GM23338 (cell line): Measurements from ENCODE around the gene TSR1. TPM values are rescaled to one million over a fixed set of nuclear protein-coding genes. Genes with fewer than 3 reads are reported as not detected.

ENCODE experiments used
- ATAC-seq: fragments of 200-7000 bp; cut with Tn5 transposase; 3 replicates; pipeline ENCODE4 v1.9.1; 2020
- DNase-seq: peaks from one replicate; pipeline ENCODE4 v3.0.0-alpha.2; 2015; ENCODE audit warnings: low spot score
- H2AFZ ChIP-seq: fragments of 200-600 bp; sonication (generic); 2 replicates; pipeline ENCODE4 v1.8.0; 2016; ENCODE audit warnings: antibody characterized with exemption, mild to moderate bottlenecking, moderate library complexity
- H3F3A ChIP-seq: fragments of 200-600 bp; sonication (generic); replicated peaks from 2 replicates; pipeline ENCODE4 v1.8.0; 2017; ENCODE audit warnings: antibody characterized with exemption, mixed run types, low read depth
- H3K27ac ChIP-seq: fragments of 200-600 bp; sonication (generic); 2 replicates; pipeline ENCODE4 v1.6.1; 2016; ENCODE audit warnings: low read depth
- H3K27me3 ChIP-seq: fragments of 200-600 bp; sonication (generic); 2 replicates; pipeline ENCODE4 v1.8.0; 2016; ENCODE audit warnings: mild to moderate bottlenecking, mixed run types, moderate library complexity; ENCODE audit not compliant: insufficient read depth
- H3K36me3 ChIP-seq: fragments of 200-600 bp; sonication (generic); 2 replicates; pipeline ENCODE4 v1.8.0; 2016; ENCODE audit warnings: mild to moderate bottlenecking; ENCODE audit not compliant: insufficient read depth
- H3K4me1 ChIP-seq: fragments of 200-600 bp; sonication (generic); 2 replicates; pipeline ENCODE4 v1.8.0; 2016; ENCODE audit warnings: mild to moderate bottlenecking, moderate library complexity; ENCODE audit not compliant: insufficient read depth
- H3K4me2 ChIP-seq: fragments of 200-600 bp; sonication (generic); 2 replicates; pipeline ENCODE4 v1.7.1; 2017; ENCODE audit warnings: mixed run types
- H3K4me3 ChIP-seq: fragments of 200-600 bp; sonication (generic); 2 replicates; pipeline ENCODE4 v1.6.1; 2016; ENCODE audit warnings: mixed run types
- H3K79me2 ChIP-seq: fragments of 200-600 bp; sonication (generic); replicated peaks from 2 replicates; pipeline ENCODE4 v1.8.0; 2017; ENCODE audit warnings: mild to moderate bottlenecking; ENCODE audit not compliant: insufficient read depth
- H3K9me2 ChIP-seq: fragments of 200-600 bp; sonication (generic); 2 replicates; pipeline ENCODE4 v1.8.0; 2017; ENCODE audit not compliant: insufficient read depth
- H4K20me1 ChIP-seq: fragments of 200-600 bp; sonication (generic); replicated peaks from 2 replicates; pipeline ENCODE4 v1.8.0; 2017; ENCODE audit warnings: mild to moderate bottlenecking; ENCODE audit not compliant: insufficient read depth
- H3K27ac Mint-ChIP-seq: 2 replicates; pipeline ENCODE4 v1.8.0; 2020; ENCODE audit warnings: inconsistent platforms, mild to moderate bottlenecking, moderate library complexity, mixed read lengths
- H3K27me3 Mint-ChIP-seq: 3 replicates; pipeline ENCODE4 v1.8.0; 2022; ENCODE audit warnings: low read depth, mild to moderate bottlenecking, moderate library complexity, mixed read lengths, inconsistent platforms; ENCODE audit not compliant: insufficient read depth, poor library complexity
- H3K36me3 Mint-ChIP-seq: 3 replicates; pipeline ENCODE4 v1.8.0; 2021; ENCODE audit warnings: low read depth, mild to moderate bottlenecking, inconsistent platforms, moderate library complexity, mixed read lengths
- H3K4me1 Mint-ChIP-seq: 3 replicates; pipeline ENCODE4 v1.8.0; 2020; ENCODE audit warnings: mild to moderate bottlenecking, inconsistent platforms, mixed read lengths
- H3K4me3 Mint-ChIP-seq: 3 replicates; pipeline ENCODE4 v1.8.0; 2021; ENCODE audit warnings: moderate library complexity, mild to moderate bottlenecking, inconsistent platforms, mixed read lengths
- H3K9me3 Mint-ChIP-seq: 3 replicates; pipeline ENCODE4 v1.8.0; 2020; ENCODE audit warnings: moderate library complexity, mild to moderate bottlenecking, inconsistent platforms, mixed read lengths
- CREB1 ChIP-seq: fragments of 250-450 bp; sonication (Bioruptor Pico); IDR thresholded peaks from 2 replicates; pipeline ENCODE4 v1.5.0; 2020; ENCODE audit warnings: low read depth, mild to moderate bottlenecking, moderate library complexity
- EZH2 ChIP-seq: fragments of 200-600 bp; sonication (generic); IDR thresholded peaks from one replicate; pipeline ENCODE4 v1.8.0; 2017; ENCODE audit warnings: antibody characterized with exemption, mild to moderate bottlenecking, low read depth; ENCODE audit not compliant: unreplicated experiment
- EZH2phosphoT487 ChIP-seq: fragments of 200-600 bp; sonication (generic); IDR thresholded peaks from one replicate; pipeline ENCODE4 v1.8.1; 2018; ENCODE audit warnings: antibody characterized with exemption; ENCODE audit not compliant: unreplicated experiment
- JUNB ChIP-seq: IDR thresholded peaks from one replicate; pipeline ENCODE4 v1.6.1; 2016; ENCODE audit warnings: antibody characterized with exemption; ENCODE audit not compliant: unreplicated experiment
- NANOG ChIP-seq: IDR thresholded peaks from 2 replicates; pipeline ENCODE4 v1.6.1; 2016; ENCODE audit warnings: antibody characterized with exemption, borderline replicate concordance
- POLR2AphosphoS5 ChIP-seq: IDR thresholded peaks from 2 replicates; pipeline ENCODE4 v1.6.1; 2016; ENCODE audit warnings: antibody characterized with exemption, low read depth
- STAT1 ChIP-seq: IDR thresholded peaks from one replicate; pipeline ENCODE4 v1.6.1; 2016; ENCODE audit warnings: antibody characterized with exemption; ENCODE audit not compliant: unreplicated experiment
- ZNF114 ChIP-seq: fragments of 250-450 bp; sonication (Bioruptor Pico); IDR thresholded peaks from 2 replicates; pipeline ENCODE4 v1.5.0; 2020; ENCODE audit warnings: mild to moderate bottlenecking, moderate library complexity
- ZNF331 ChIP-seq: fragments of 250-450 bp; sonication (Bioruptor Pico); IDR thresholded peaks from 2 replicates; pipeline ENCODE4 v1.5.0; 2020; ENCODE audit warnings: low read depth, mild to moderate bottlenecking, moderate library complexity
- polyA plus RNA-seq: library from polyadenylated mRNA; unstranded; fragments of >200 nt; fragmentation: Nextera tagmentation; extraction: Ambion mirVana; gene quantifications from 2 replicates; pipeline ENCODE4 v1.2.1, GENCODE V29; 2016
- total RNA-seq: library from RNA; depleted of rRNA; stranded (reverse); fragments of >200 nt; shearing (Covaris generic); gene quantifications from 2 replicates; pipeline ENCODE4 v1.2.3, GENCODE V29; 2014
- TF ChIP-seq, protein P1 (sequence below): IDR thresholded peaks from one replicate; pipeline ENCODE4 v1.6.1; 2018; ENCODE audit warnings: antibody characterized with exemption; ENCODE audit not compliant: unreplicated experiment
- TF ChIP-seq, protein P2 (sequence below): fragments of 250-450 bp; sonication (Bioruptor Pico); IDR thresholded peaks from 2 replicates; pipeline ENCODE4 v1.5.0; 2020; ENCODE audit warnings: mild to moderate bottlenecking, moderate library complexity
- TF ChIP-seq, protein P3 (sequence below): IDR thresholded peaks from 2 replicates; pipeline ENCODE4 v1.6.1; 2016; ENCODE audit warnings: antibody characterized with exemption
- TF ChIP-seq, protein P4 (sequence below), 2 experiments: fragments of 200-600 bp in 1 of 2; sonication (generic) in 1 of 2; conservative IDR thresholded peaks; 2 replicates each; pipeline versions ENCODE4 v1.5.1 to v1.6.1; 2016 to 2017; ENCODE audit warnings: antibody characterized with exemption in 2 of 2, low read depth in 2 of 2, mild to moderate bottlenecking in 2 of 2, moderate library complexity in 1 of 2

TSR1 gene
- total and polyA plus RNA-seq, 2 experiments from 2014 or later: 36.9 to 108 TPM

- peaks cover 86% of the 10 kb centered on the region for H3K36me3 ChIP-seq
- H3K79me2 ChIP-seq: peaks cover 80% of the 10 kb centered on the region
- peaks cover 5% of the 10 kb centered on the region; the same call in 2 of the 3 replicates for H3K4me1 Mint-ChIP-seq
Observed at GRCh38 chr17:2331303-2331702, 5.0 kb downstream of the TSR1 start.

More at GRCh38 chr17:2331303-2331702, 5.0 kb downstream of the TSR1 start:
- H3K27ac ChIP-seq: no peak overlapping the region
- H4K20me1 ChIP-seq: peaks cover 53% of the 10 kb centered on the region
- peaks cover 44% of the 10 kb centered on the region for H3F3A ChIP-seq
- H3K4me3 ChIP-seq: no peak overlapping the region
- H3K27me3 ChIP-seq: no peaks in the 10 kb centered on the region
- H3K36me3 Mint-ChIP-seq: peaks cover 3% of the 10 kb centered on the region; the same call in 2 of the 3 replicates
- no peak overlapping the region for H2AFZ ChIP-seq
- H3K9me2 ChIP-seq: no peaks in the 10 kb centered on the region
- no peak for ATAC-seq
- H3K27me3 Mint-ChIP-seq: peaks cover 8% of the 10 kb centered on the region
- H3K9me3 Mint-ChIP-seq: peaks cover 2% of the 10 kb centered on the region; the same call in 1 of the 3 replicates
- peaks cover 15% of the 10 kb centered on the region for H3K4me1 ChIP-seq
- H3K4me2 ChIP-seq: no peak overlapping the region
- no peak overlapping the region for H3K4me3 Mint-ChIP-seq
- no peak for DNase-seq
- no peak overlapping the region for H3K27ac Mint-ChIP-seq
- TF ChIP-seq ZNF114 (CRISPR knock-in tag) (no peak), JUNB (no peak), ZNF331 (CRISPR knock-in tag) (no peak), STAT1 (no peak), EZH2 (no peak), EZH2phosphoT487 (no peak), NANOG (no peak), POLR2AphosphoS5 (no peak), CREB1 (CRISPR knock-in tag) (no peak)
- TF ChIP-seq, protein P1, sequence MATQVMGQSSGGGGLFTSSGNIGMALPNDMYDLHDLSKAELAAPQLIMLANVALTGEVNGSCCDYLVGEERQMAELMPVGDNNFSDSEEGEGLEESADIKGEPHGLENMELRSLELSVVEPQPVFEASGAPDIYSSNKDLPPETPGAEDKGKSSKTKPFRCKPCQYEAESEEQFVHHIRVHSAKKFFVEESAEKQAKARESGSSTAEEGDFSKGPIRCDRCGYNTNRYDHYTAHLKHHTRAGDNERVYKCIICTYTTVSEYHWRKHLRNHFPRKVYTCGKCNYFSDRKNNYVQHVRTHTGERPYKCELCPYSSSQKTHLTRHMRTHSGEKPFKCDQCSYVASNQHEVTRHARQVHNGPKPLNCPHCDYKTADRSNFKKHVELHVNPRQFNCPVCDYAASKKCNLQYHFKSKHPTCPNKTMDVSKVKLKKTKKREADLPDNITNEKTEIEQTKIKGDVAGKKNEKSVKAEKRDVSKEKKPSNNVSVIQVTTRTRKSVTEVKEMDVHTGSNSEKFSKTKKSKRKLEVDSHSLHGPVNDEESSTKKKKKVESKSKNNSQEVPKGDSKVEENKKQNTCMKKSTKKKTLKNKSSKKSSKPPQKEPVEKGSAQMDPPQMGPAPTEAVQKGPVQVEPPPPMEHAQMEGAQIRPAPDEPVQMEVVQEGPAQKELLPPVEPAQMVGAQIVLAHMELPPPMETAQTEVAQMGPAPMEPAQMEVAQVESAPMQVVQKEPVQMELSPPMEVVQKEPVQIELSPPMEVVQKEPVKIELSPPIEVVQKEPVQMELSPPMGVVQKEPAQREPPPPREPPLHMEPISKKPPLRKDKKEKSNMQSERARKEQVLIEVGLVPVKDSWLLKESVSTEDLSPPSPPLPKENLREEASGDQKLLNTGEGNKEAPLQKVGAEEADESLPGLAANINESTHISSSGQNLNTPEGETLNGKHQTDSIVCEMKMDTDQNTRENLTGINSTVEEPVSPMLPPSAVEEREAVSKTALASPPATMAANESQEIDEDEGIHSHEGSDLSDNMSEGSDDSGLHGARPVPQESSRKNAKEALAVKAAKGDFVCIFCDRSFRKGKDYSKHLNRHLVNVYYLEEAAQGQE: no peak
- TF ChIP-seq, protein P2, sequence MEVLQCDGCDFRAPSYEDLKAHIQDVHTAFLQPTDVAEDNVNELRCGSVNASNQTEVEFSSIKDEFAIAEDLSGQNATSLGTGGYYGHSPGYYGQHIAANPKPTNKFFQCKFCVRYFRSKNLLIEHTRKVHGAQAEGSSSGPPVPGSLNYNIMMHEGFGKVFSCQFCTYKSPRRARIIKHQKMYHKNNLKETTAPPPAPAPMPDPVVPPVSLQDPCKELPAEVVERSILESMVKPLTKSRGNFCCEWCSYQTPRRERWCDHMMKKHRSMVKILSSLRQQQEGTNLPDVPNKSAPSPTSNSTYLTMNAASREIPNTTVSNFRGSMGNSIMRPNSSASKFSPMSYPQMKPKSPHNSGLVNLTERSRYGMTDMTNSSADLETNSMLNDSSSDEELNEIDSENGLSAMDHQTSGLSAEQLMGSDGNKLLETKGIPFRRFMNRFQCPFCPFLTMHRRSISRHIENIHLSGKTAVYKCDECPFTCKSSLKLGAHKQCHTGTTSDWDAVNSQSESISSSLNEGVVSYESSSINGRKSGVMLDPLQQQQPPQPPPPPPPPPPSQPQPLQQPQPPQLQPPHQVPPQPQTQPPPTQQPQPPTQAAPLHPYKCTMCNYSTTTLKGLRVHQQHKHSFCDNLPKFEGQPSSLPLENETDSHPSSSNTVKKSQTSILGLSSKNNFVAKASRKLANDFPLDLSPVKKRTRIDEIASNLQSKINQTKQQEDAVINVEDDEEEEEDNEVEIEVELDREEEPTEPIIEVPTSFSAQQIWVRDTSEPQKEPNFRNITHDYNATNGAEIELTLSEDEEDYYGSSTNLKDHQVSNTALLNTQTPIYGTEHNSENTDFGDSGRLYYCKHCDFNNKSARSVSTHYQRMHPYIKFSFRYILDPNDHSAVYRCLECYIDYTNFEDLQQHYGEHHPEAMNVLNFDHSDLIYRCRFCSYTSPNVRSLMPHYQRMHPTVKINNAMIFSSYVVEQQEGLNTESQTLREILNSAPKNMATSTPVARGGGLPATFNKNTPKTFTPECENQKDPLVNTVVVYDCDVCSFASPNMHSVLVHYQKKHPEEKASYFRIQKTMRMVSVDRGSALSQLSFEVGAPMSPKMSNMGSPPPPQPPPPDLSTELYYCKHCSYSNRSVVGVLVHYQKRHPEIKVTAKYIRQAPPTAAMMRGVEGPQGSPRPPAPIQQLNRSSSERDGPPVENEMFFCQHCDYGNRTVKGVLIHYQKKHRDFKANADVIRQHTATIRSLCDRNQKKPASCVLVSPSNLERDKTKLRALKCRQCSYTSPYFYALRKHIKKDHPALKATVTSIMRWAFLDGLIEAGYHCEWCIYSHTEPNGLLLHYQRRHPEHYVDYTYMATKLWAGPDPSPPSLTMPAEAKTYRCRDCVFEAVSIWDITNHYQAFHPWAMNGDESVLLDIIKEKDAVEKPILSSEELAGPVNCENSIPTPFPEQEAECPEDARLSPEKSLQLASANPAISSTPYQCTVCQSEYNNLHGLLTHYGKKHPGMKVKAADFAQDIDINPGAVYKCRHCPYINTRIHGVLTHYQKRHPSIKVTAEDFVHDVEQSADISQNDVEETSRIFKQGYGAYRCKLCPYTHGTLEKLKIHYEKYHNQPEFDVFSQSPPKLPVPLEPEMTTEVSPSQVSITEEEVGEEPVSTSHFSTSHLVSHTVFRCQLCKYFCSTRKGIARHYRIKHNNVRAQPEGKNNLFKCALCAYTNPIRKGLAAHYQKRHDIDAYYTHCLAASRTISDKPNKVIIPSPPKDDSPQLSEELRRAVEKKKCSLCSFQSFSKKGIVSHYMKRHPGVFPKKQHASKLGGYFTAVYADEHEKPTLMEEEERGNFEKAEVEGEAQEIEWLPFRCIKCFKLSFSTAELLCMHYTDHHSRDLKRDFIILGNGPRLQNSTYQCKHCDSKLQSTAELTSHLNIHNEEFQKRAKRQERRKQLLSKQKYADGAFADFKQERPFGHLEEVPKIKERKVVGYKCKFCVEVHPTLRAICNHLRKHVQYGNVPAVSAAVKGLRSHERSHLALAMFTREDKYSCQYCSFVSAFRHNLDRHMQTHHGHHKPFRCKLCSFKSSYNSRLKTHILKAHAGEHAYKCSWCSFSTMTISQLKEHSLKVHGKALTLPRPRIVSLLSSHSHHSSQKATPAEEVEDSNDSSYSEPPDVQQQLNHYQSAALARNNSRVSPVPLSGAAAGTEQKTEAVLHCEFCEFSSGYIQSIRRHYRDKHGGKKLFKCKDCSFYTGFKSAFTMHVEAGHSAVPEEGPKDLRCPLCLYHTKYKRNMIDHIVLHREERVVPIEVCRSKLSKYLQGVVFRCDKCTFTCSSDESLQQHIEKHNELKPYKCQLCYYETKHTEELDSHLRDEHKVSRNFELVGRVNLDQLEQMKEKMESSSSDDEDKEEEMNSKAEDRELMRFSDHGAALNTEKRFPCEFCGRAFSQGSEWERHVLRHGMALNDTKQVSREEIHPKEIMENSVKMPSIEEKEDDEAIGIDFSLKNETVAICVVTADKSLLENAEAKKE: no peak
- TF ChIP-seq, protein P3, sequence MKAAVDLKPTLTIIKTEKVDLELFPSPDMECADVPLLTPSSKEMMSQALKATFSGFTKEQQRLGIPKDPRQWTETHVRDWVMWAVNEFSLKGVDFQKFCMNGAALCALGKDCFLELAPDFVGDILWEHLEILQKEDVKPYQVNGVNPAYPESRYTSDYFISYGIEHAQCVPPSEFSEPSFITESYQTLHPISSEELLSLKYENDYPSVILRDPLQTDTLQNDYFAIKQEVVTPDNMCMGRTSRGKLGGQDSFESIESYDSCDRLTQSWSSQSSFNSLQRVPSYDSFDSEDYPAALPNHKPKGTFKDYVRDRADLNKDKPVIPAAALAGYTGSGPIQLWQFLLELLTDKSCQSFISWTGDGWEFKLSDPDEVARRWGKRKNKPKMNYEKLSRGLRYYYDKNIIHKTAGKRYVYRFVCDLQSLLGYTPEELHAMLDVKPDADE: no peak
- TF ChIP-seq, protein P4, sequence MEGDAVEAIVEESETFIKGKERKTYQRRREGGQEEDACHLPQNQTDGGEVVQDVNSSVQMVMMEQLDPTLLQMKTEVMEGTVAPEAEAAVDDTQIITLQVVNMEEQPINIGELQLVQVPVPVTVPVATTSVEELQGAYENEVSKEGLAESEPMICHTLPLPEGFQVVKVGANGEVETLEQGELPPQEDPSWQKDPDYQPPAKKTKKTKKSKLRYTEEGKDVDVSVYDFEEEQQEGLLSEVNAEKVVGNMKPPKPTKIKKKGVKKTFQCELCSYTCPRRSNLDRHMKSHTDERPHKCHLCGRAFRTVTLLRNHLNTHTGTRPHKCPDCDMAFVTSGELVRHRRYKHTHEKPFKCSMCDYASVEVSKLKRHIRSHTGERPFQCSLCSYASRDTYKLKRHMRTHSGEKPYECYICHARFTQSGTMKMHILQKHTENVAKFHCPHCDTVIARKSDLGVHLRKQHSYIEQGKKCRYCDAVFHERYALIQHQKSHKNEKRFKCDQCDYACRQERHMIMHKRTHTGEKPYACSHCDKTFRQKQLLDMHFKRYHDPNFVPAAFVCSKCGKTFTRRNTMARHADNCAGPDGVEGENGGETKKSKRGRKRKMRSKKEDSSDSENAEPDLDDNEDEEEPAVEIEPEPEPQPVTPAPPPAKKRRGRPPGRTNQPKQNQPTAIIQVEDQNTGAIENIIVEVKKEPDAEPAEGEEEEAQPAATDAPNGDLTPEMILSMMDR (conservative IDR thresholded peaks at IDR 0.05; ENCODE audit: low read depth in 2 of 2): no peak
